HG03196 (cell line): Measurements from ENCODE around the gene PLA2G1B.

ENCODE experiments used
- ATAC-seq: cut with Tn5 transposase; IDR thresholded peaks from one replicate; pipeline ENCODE4 v1.9.1; 2021; ENCODE audit not compliant: unreplicated experiment

Gene PLA2G1B

DNA sequence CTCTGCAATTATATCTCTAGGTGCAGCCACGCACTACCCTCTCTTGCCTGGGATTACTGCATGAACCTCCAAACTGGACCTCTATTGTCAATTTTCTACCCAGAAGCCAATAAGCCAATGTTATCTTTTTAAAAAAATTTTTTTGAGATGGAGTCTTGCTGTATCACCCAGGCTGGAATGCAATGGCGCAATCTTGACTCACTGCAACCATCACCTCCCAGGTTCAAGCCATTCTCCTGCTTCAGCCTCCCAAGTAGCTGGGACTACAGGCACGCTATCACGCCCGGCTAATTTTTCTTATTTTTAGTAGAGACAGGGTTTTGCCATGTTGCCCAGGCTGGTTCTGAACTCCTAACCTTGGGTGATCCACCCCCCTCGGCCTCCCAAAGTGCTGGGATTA, 50.8 kb downstream of the PLA2G1B start:
- ATAC-seq: no peak
